PC-3 (cell line): ENCODE results near the gene BROX. TPM values are rescaled to one million over a fixed set of nuclear protein-coding genes. Genes with fewer than 3 reads are reported as not detected.

Source experiments
- ATAC-seq: fragments of 200-7000 bp; cut with Tn5 transposase; 2 replicates; pipeline ENCODE4 v1.9.1; 2020; ENCODE audit warnings: mild to moderate bottlenecking, moderate library complexity
- BruUV-seq: library from RNA; stranded (reverse); fragments of 400-500 nt; replicated peaks from 2 replicates; lab custom pipeline; 2021; lab: Mats Ljungman, UMichigan
- CTCF ChIA-PET: fragments of 300-600 bp; sonication (Branson Sonifier 250); formaldehyde crosslinking; loops from one replicate; lab custom pipeline; 2022; ENCODE audit warnings: antibody characterized with exemption; lab: Charles Lee
- POLR2A ChIA-PET: fragments of 300-600 bp; sonication (Branson Sonifier 250); formaldehyde crosslinking; loops from one replicate; lab custom pipeline; 2022; ENCODE audit warnings: antibody characterized with exemption; ENCODE audit not compliant: unreplicated experiment; lab: Charles Lee
- DNase-seq: peaks from one replicate; pipeline ENCODE4 v3.0.0-alpha.2; 2015
- H2AFZ ChIP-seq: fragments of 300-600 bp; sonication (generic); 2 replicates; pipeline ENCODE4 v1.6.0; 2016; ENCODE audit warnings: antibody characterized with exemption, low read length
- H3F3A ChIP-seq: fragments of 300-600 bp; sonication (generic); one replicate; pipeline ENCODE4 v1.6.0; 2017; ENCODE audit warnings: antibody characterized with exemption, low read length, control low read depth, mild to moderate bottlenecking; ENCODE audit not compliant: unreplicated experiment
- H3K27ac ChIP-seq: fragments of 300-600 bp; sonication (generic); 2 replicates; pipeline ENCODE4 v1.5.1; 2016; ENCODE audit warnings: mild to moderate bottlenecking, low read length
- H3K27me3 ChIP-seq: fragments of 300-600 bp; sonication (generic); 2 replicates; pipeline ENCODE4 v1.6.1; 2016; ENCODE audit warnings: low read length, mixed read lengths
- H3K36me3 ChIP-seq: fragments of 300-600 bp; sonication (generic); 2 replicates; pipeline ENCODE4 v1.6.1; 2016; ENCODE audit warnings: low read depth, mixed run types, low read length, mixed read lengths
- H3K4me1 ChIP-seq: fragments of 300-600 bp; sonication (generic); 2 replicates; pipeline ENCODE4 v1.5.1; 2016; ENCODE audit warnings: low read length; ENCODE audit not compliant: insufficient read depth
- H3K4me2 ChIP-seq: fragments of 300-600 bp; sonication (generic); 2 replicates; pipeline ENCODE4 v1.6.0; 2016; ENCODE audit warnings: low read length
- H3K4me3 ChIP-seq: fragments of 300-600 bp; sonication (generic); 2 replicates; pipeline ENCODE4 v1.5.1; 2016; ENCODE audit warnings: mild to moderate bottlenecking, low read length, mixed read lengths
- H3K79me2 ChIP-seq: fragments of 300-600 bp; sonication (generic); 2 replicates; pipeline ENCODE4 v1.6.1; 2017; ENCODE audit warnings: low read length, mixed read lengths
- H3K9ac ChIP-seq: fragments of 300-600 bp; sonication (generic); 2 replicates; pipeline ENCODE4 v1.6.0; 2016; ENCODE audit warnings: mild to moderate bottlenecking, low read length
- H3K9me2 ChIP-seq: fragments of 300-600 bp; sonication (generic); replicated peaks from 2 replicates; pipeline ENCODE4 v1.6.1; 2016; ENCODE audit warnings: mixed run types, low read length, mixed read lengths
- H3K9me3 ChIP-seq: fragments of 300-600 bp; sonication (generic); 2 replicates; pipeline ENCODE4 v1.6.1; 2016; ENCODE audit warnings: low read length, mixed read lengths
- H4K20me1 ChIP-seq: fragments of 300-600 bp; sonication (generic); 2 replicates; pipeline ENCODE4 v1.6.1; 2016; ENCODE audit warnings: low read length, mixed read lengths
- EZH2 ChIP-seq: fragments of 300-600 bp; sonication (generic); IDR thresholded peaks from one replicate; pipeline ENCODE4 v1.6.1; 2017; ENCODE audit warnings: antibody characterized with exemption, mild to moderate bottlenecking, low read length; ENCODE audit not compliant: unreplicated experiment
- intact Hi-C: fragments of 100-400 bp; cut with micrococcal nuclease; formaldehyde crosslinking; loops from 2 replicates; pipeline ENCODE4 v1.9.0; 2023
- total RNA-seq: library from RNA; depleted of rRNA; stranded (reverse); fragments of >200 nt; gene quantifications from 2 replicates; pipeline ENCODE4 v1.2.3, GENCODE V29; 2014; rRNA removed
- TF ChIP-seq, protein P1 (sequence below): fragments of 300-600 bp; sonication (generic); conservative IDR thresholded peaks from 2 replicates; pipeline ENCODE4 v1.5.1; 2017; ENCODE audit warnings: antibody characterized with exemption, low read depth, mild to moderate bottlenecking, low read length

BROX gene
- total RNA-seq, 1 experiment from 2014 or later, result 68.4 TPM

DNA sequence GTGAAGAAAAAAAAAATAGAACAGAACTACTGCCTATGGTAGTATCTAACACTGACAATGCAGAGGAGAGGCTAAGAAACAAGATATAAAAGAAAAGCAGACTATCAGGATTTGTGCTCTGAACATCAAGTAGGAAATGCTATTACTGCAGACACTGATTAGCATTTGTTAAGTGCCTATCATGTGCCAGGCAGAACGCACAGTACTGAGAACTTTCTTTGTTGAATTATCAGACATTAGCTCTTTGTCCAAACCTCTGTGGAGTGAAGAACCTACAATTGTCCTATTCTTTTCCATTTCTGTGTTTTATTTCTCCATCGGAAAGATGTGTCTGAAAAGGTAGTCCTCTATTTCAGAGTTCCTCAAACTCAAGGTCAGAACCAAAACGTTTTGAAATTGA, 72.0 kb downstream of the BROX start:
- DNase-seq, result no peak
- Histone ChIP-seq H3K9me3 (no peaks in the 10 kb centered on the region), H3K79me2 (no peaks in the 10 kb centered on the region), H3K4me2 (peak overlapping the region; percentile 20), H3K36me3 (no peaks in the 10 kb centered on the region), H3K9ac (no peak overlapping the region), H3K27me3 (no peaks in the 10 kb centered on the region), H2AFZ (no peak overlapping the region), H4K20me1 (no peaks in the 10 kb centered on the region), H3K9me2 (no peaks in the 10 kb centered on the region), H3F3A (no peaks in the 10 kb centered on the region), H3K4me1 (peaks cover 24% of the 10 kb centered on the region), H3K4me3 (0 out of 2 replicates have a peak overlapping the region, but pooled peaks have one; percentile 1), H3K27ac (no peak overlapping the region)
- no peak for ATAC-seq
- ChIA-PET POLR2A (no interaction called here), CTCF (no interaction called here)
- no TSS peak for BruUV-seq
- TF ChIP-seq, protein P1, sequence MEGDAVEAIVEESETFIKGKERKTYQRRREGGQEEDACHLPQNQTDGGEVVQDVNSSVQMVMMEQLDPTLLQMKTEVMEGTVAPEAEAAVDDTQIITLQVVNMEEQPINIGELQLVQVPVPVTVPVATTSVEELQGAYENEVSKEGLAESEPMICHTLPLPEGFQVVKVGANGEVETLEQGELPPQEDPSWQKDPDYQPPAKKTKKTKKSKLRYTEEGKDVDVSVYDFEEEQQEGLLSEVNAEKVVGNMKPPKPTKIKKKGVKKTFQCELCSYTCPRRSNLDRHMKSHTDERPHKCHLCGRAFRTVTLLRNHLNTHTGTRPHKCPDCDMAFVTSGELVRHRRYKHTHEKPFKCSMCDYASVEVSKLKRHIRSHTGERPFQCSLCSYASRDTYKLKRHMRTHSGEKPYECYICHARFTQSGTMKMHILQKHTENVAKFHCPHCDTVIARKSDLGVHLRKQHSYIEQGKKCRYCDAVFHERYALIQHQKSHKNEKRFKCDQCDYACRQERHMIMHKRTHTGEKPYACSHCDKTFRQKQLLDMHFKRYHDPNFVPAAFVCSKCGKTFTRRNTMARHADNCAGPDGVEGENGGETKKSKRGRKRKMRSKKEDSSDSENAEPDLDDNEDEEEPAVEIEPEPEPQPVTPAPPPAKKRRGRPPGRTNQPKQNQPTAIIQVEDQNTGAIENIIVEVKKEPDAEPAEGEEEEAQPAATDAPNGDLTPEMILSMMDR, result no peak
- TF ChIP-seq EZH2, result no peak
- intact Hi-C loops, result loop anchor here (2.0 kb wide), 1 partner anchor 48 kb away; the partner anchor contains the start of gene FAM177B

Other genes with a start within 250 kb of the BROX start
- gene HHIPL2, start 164.5 kb upstream of the BROX start, total RNA-seq, result 1.1 and 1.2 TPM in 2 replicates
- gene TAF1A, start 122.6 kb upstream of the BROX start, total RNA-seq, result 27.9 and 29.4 TPM in 2 replicates
- gene MIA3, start 94.5 kb upstream of the BROX start, total RNA-seq, result 50.8 and 69.3 TPM in 2 replicates
- 38.0 and 41.4 TPM in 2 replicates for gene AIDA, start 73 bp upstream of the BROX start, total RNA-seq
- not detected in 2 replicates for gene FAM177B, start 24.6 kb downstream of the BROX start, total RNA-seq
- 0.63 and 1.3 TPM in 2 replicates for gene DISP1, start 102.5 kb downstream of the BROX start, total RNA-seq